Esophagus muscularis mucosa (tissue), 4 donors: ENCODE data around the gene GLB1L. TPM values are rescaled to one million over a fixed set of nuclear protein-coding genes. Genes with fewer than 3 reads are reported as not detected.

Source experiments
- DNase-seq: peaks from one replicate; pipeline ENCODE4 v3.0.0-alpha.2; 2017; ENCODE audit errors: extremely low spot score
- H3K27ac ChIP-seq, 4 donors: fragments of 200-600 bp; sonication (generic); replicated peaks in 1 of 4; 1 replicate in 3 of 4; 2 replicates in 1 of 4; pipeline ENCODE4 v1.5.1; 2016 to 2019; ENCODE audit warnings: mild to moderate bottlenecking in 1 of 4
- H3K27me3 ChIP-seq, 4 donors: fragments of 200-600 bp; sonication (generic); one replicate each; pipeline versions ENCODE4 v1.5.1 to v1.6.0; 2016 to 2019
- H3K36me3 ChIP-seq, 4 donors: fragments of 200-600 bp; sonication (generic); one replicate each; pipeline ENCODE4 v1.5.1; 2016 to 2019
- H3K4me1 ChIP-seq, 4 donors: fragments of 200-600 bp; sonication (generic); one replicate each; pipeline ENCODE4 v1.5.1; 2016 to 2019
- H3K4me3 ChIP-seq, 4 donors: fragments of 200-600 bp; sonication (generic); 1 replicate in 2 of 4; 2 replicates in 2 of 4; pipeline ENCODE4 v1.5.1; 2016 to 2019; ENCODE audit warnings: mild to moderate bottlenecking in 4 of 4, moderate library complexity in 1 of 4
- H3K9me3 ChIP-seq, 4 donors: fragments of 200-600 bp; sonication (generic); 1 replicate in 3 of 4; 2 replicates in 1 of 4; pipeline ENCODE4 v1.5.1; 2016 to 2019
- EP300 ChIP-seq: sonication (generic); formaldehyde crosslinking; IDR thresholded peaks from one replicate; pipeline ENCODE4 v1.6.1; 2017; ENCODE audit warnings: antibody characterized with exemption
- POLR2A ChIP-seq: fragments of 450-650 bp; IDR thresholded peaks from one replicate; pipeline ENCODE4 v1.6.1; 2017; ENCODE audit warnings: antibody characterized with exemption, moderate library complexity, mild to moderate bottlenecking, low read depth
- POLR2AphosphoS5 ChIP-seq, 2 donors: sonication (generic); formaldehyde crosslinking; IDR thresholded peaks; one replicate each; pipeline ENCODE4 v1.6.1; 2017; ENCODE audit warnings: antibody characterized with exemption in 2 of 2
- WGBS: methylation state at CpG from one replicate; pipeline ENCODE4 v1.1.5; 2018; 5-methylcytosine and 5-hydroxymethylcytosine counted together
- intact Hi-C: fragments of 100-400 bp; cut with DNase I; formaldehyde crosslinking; loops from one replicate; pipeline ENCODE4 v1.15.1; 2023
- total RNA-seq, 4 donors: library from RNA; depleted of rRNA; stranded (reverse); fragments of >200 nt; gene quantifications; one replicate each; pipeline versions ENCODE4 v1.1.0 to v1.2.1, GENCODE V29; 2016
- TF ChIP-seq, protein P1 (sequence below), 3 experiments: fragments of 200-600 bp in 2 of 3; fragments of 450-650 bp in 1 of 3; sonication (generic) in 2 of 3; IDR thresholded peaks; one replicate each; pipeline ENCODE4 v1.5.1; 2017 to 2019; ENCODE audit warnings: antibody characterized with exemption in 3 of 3, mild to moderate bottlenecking in 2 of 3, moderate library complexity in 1 of 3

GLB1L gene
- total RNA-seq, 4 donors from 2014 or later, result 3.3 to 6.4 (median 5.6) TPM

DNA sequence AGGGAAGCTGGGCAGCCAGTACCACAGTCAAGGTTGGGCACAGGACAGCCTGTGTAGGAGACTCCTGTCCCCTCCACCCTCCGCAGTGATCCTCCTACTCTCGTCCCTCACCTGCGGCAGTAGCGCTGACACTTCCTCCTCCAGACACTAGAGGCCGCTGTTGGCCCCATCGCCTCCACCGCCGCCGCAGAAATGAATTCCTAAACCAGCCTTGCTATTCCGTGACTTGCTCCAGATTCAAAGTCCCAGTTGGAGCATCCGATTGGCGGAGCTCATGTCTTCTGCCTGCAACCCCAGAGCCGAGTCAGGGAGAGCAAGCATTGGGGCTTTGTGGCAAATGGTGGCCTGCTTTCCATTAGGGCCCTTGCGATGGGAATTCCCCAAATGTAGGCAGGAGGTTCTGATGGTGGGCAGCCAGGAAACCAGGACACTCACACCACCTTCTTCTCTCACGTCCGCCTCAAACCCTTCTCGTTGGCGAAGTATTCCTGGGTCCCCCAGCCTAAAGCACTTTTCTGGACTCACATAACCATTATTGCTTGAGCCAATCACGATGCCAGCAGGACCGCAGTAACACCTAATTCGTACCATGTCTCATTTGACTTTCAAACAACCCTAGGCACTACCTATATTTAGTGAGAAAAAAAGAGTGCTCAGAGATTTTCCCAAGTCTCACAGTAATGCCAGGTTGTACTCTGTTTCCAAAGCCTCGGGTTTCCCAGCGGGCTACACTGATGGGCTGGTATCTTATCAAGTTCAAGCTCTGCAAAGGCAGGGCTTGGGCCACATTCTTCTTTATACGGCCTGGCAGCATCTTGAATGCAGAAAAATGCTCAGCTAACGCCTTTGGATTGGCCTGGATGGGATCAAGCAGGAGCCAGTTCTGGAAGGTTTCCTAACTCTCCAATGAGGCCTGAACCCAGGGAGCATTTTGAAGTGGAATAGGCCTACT lies 32.7 kb upstream of the GLB1L start:
- intact Hi-C loops, result no loop called here
- Histone ChIP-seq H3K36me3 (peaks cover 4 to 27% (median 24%) of the 10 kb centered on the region in 4 donors), H3K27me3 (no peaks in the 10 kb centered on the region), H3K4me1 (peaks cover 39 to 57% (median 56%) of the 10 kb centered on the region in 4 donors), H3K9me3 (no peaks in the 10 kb centered on the region), H3K27ac (peak overlapping the region; percentile 96 to 98 (median 98)), H3K4me3 (peak overlapping the region in 3 of 4 donors; percentile 1 to 89 (median 74))
- TF ChIP-seq, protein P1, sequence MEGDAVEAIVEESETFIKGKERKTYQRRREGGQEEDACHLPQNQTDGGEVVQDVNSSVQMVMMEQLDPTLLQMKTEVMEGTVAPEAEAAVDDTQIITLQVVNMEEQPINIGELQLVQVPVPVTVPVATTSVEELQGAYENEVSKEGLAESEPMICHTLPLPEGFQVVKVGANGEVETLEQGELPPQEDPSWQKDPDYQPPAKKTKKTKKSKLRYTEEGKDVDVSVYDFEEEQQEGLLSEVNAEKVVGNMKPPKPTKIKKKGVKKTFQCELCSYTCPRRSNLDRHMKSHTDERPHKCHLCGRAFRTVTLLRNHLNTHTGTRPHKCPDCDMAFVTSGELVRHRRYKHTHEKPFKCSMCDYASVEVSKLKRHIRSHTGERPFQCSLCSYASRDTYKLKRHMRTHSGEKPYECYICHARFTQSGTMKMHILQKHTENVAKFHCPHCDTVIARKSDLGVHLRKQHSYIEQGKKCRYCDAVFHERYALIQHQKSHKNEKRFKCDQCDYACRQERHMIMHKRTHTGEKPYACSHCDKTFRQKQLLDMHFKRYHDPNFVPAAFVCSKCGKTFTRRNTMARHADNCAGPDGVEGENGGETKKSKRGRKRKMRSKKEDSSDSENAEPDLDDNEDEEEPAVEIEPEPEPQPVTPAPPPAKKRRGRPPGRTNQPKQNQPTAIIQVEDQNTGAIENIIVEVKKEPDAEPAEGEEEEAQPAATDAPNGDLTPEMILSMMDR (IDR thresholded peaks at IDR 0.05), result peak; percentile 98 to 100 (median 98)
- TF ChIP-seq POLR2A (no peak), POLR2AphosphoS5 (IDR thresholded peaks at IDR 0.05) (peak; percentile 56 to 83), EP300 (no peak)
- peak; percentile 94 for DNase-seq
- 21% methylated on average over 25 of the region's 25 CpGs for WGBS

- H3K4me1 ChIP-seq, result peaks cover 22 to 30% (median 28%) of the 10 kb centered on the region in 4 donors
- peak overlapping the region; percentile 79 to 88 (median 83) for H3K27ac ChIP-seq
- WGBS, result 37% methylated on average over 4 of the region's 6 CpGs
- no peaks in the 10 kb centered on the region for H3K36me3 ChIP-seq
- no peaks in the 10 kb centered on the region for H3K27me3 ChIP-seq
- DNase-seq, result no peak
- intact Hi-C loops, result no loop called here
- no peaks in the 10 kb centered on the region for H3K9me3 ChIP-seq
- no peak overlapping the region for H3K4me3 ChIP-seq
- TF ChIP-seq EP300 (no peak), POLR2A (no peak), POLR2AphosphoS5 (IDR thresholded peaks at IDR 0.05) (peak; percentile 56 to 70)
Measured at GRCh38 chr2:219274361-219274921, 29.2 kb upstream of the GLB1L start.

GRCh38 chr2:219273937-219274336 lies 28.7 kb upstream of the GLB1L start:
- no peaks in the 10 kb centered on the region for H3K36me3 ChIP-seq
- DNase-seq, result no peak
- no peaks in the 10 kb centered on the region for H3K27me3 ChIP-seq
- TF ChIP-seq POLR2AphosphoS5 (IDR thresholded peaks at IDR 0.05) (no peak), POLR2A (no peak)
- H3K4me1 ChIP-seq, result peaks cover 22 to 29% (median 27%) of the 10 kb centered on the region in 4 donors
- H3K9me3 ChIP-seq, result no peaks in the 10 kb centered on the region
- intact Hi-C loops, result no loop called here
- 90% methylated on average over 3 of the region's 3 CpGs for WGBS
- no peak overlapping the region for H3K4me3 ChIP-seq
- H3K27ac ChIP-seq, result peak overlapping the region; percentile 79 to 88 (median 83)

- no peak for DNase-seq
- 82% methylated on average over 1 of the region's 2 CpGs for WGBS
- no peaks in the 10 kb centered on the region for H3K27me3 ChIP-seq
- H3K36me3 ChIP-seq, result no peaks in the 10 kb centered on the region
- peaks cover 14 to 20% (median 18%) of the 10 kb centered on the region in 4 donors for H3K4me1 ChIP-seq
- TF ChIP-seq POLR2AphosphoS5 (IDR thresholded peaks at IDR 0.05) (no peak), EP300 (no peak), POLR2A (no peak)
- TF ChIP-seq, protein P1 (IDR thresholded peaks at IDR 0.05), result no peak
- intact Hi-C loops, result no loop called here
- no peaks in the 10 kb centered on the region for H3K9me3 ChIP-seq
- no peak overlapping the region for H3K27ac ChIP-seq
- no peak overlapping the region for H3K4me3 ChIP-seq
Measured at GRCh38 chr2:219272995-219273394, 27.8 kb upstream of the GLB1L start.

DNA sequence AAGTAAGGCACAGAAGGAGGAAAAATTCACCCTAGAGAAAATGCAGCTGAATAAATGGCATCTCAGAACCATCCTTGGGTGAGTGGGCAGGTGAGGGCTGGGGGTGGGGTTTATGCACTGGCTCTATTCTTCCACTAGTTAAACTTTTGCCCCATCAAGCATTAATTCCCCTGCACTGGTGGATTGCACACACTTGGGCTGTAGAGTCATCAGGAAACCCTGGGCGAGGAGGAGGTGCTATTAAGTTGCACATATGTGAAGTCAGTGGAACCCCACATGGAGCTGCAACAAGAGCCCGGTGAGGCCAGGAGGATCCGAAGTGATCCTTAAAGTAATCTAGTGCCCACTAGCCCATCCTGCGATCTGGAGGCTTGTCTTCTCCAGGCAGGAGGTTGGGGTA lies 27.1 kb upstream of the GLB1L start:
- no peaks in the 10 kb centered on the region for H3K9me3 ChIP-seq
- intact Hi-C loops, result no loop called here
- no peak for TF ChIP-seq EP300
- no peak for TF ChIP-seq POLR2AphosphoS5 (IDR thresholded peaks at IDR 0.05)
- TF ChIP-seq, protein P1 (IDR thresholded peaks at IDR 0.05), result no peak
- H3K27me3 ChIP-seq, result no peaks in the 10 kb centered on the region
- WGBS, result 88% methylated on average over 4 of the region's 4 CpGs
- no peak for DNase-seq
- no peaks in the 10 kb centered on the region for H3K36me3 ChIP-seq
- peaks cover 8 to 14% (median 11%) of the 10 kb centered on the region in 4 donors for H3K4me1 ChIP-seq
- no peak overlapping the region for H3K4me3 ChIP-seq
- H3K27ac ChIP-seq, result no peak overlapping the region
